Effector memory CD4-positive, alpha-beta T cell (primary cell): ENCODE results near the gene ROBO1.
"Not testable (repeated sequence)": the region's sequence is repeated elsewhere in the genome, so short reads cannot be mapped to it uniquely, and the experiment has no call there.

Experiments
- DNase-seq, 3 donors: peaks; one replicate each; pipeline ENCODE4 v3.0.0-alpha.2; 2020
- H3K27ac ChIP-seq: 2 replicates; pipeline ENCODE4 v1.7.0; 2013; ENCODE audit warnings: mild to moderate bottlenecking, low read length, moderate library complexity; ENCODE audit not compliant: insufficient read depth, poor library complexity, severe bottlenecking
- H3K27me3 ChIP-seq: replicated peaks from 2 replicates; pipeline ENCODE4 v1.7.0; 2013; ENCODE audit warnings: mild to moderate bottlenecking, low read length; ENCODE audit not compliant: insufficient read depth, control insufficient read depth, poor library complexity, severe bottlenecking
- H3K36me3 ChIP-seq: 2 replicates; pipeline ENCODE4 v1.7.0; 2013; ENCODE audit warnings: mild to moderate bottlenecking, low read length, moderate library complexity; ENCODE audit not compliant: control insufficient read depth, insufficient read depth
- H3K4me1 ChIP-seq: 2 replicates; pipeline ENCODE4 v1.7.0; 2013; ENCODE audit warnings: low read length, mild to moderate bottlenecking; ENCODE audit not compliant: control insufficient read depth, insufficient read depth, poor library complexity, severe bottlenecking
- H3K4me3 ChIP-seq: 2 replicates; pipeline ENCODE4 v1.7.0; 2013; ENCODE audit warnings: low read length, low read depth, mild to moderate bottlenecking; ENCODE audit not compliant: insufficient read depth, poor library complexity, severe bottlenecking
- H3K9me3 ChIP-seq: 2 replicates; pipeline ENCODE4 v1.7.0; 2013; ENCODE audit warnings: mild to moderate bottlenecking, low read length, moderate library complexity; ENCODE audit not compliant: control insufficient read depth

The ROBO1 gene

GRCh38 chr3:79317551-79318518 is 450.0 kb downstream of the ROBO1 start:
- no peak for DNase-seq
- no peak overlapping the region for H3K27ac ChIP-seq
- no peaks in the 10 kb centered on the region for H3K4me1 ChIP-seq
- H3K36me3 ChIP-seq: no peaks in the 10 kb centered on the region
- no peak overlapping the region for H3K4me3 ChIP-seq
- no peaks in the 10 kb centered on the region for H3K9me3 ChIP-seq
- H3K27me3 ChIP-seq: no peaks in the 10 kb centered on the region

DNA sequence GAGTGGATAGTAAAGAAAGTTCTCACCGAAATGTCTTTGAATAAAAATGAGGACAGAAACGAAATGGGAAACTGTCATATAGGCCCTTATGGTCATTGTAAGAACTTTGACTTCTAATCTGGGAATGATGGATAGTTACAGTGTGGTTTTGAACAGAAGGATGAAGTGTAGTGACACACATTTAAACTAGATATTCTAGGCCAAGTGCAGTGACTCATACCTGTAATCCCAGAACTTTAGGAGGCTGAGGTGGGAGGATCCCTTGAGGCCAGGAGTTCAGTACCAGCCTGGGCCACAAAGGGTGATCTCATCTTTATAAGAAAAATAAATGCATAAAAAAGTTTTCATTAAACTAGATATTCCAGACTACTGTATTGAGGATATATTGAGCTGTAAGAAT is 452.8 kb downstream of the ROBO1 start:
- Histone ChIP-seq H3K4me3 (no peak overlapping the region), H3K36me3 (no peaks in the 10 kb centered on the region), H3K27me3 (no peaks in the 10 kb centered on the region), H3K27ac (no peak overlapping the region), H3K9me3 (no peaks in the 10 kb centered on the region), H3K4me1 (no peaks in the 10 kb centered on the region)
- DNase-seq: no peak

- Histone ChIP-seq H3K36me3 (no peaks in the 10 kb centered on the region), H3K27ac (no peak overlapping the region), H3K4me1 (no peaks in the 10 kb centered on the region), H3K27me3 (no peaks in the 10 kb centered on the region), H3K9me3 (no peaks in the 10 kb centered on the region), H3K4me3 (no peak overlapping the region)
- DNase-seq: no peak
Observed at GRCh38 chr3:79314544-79314943, 453.3 kb downstream of the ROBO1 start.

DNA sequence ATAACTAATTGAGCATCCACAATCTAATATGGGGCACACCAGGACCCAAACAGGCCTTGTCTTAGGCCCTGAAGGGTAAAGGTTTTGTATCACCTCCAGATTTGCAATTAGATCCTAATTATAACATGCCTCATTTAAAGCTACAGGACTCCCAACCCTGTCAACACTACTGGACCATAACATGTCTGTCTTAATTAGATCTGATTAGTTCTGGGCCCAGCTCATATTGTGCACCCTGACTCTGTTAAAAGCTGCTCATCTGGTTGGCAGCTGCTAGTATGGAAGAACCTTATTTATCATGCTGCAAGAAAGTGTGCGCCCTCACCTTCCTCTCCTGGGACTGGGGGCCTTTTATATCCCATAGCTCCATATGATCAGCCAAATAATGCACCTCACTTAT is 457.8 kb downstream of the ROBO1 start:
- Histone ChIP-seq H3K36me3 (no peaks in the 10 kb centered on the region), H3K27me3 (no peaks in the 10 kb centered on the region), H3K27ac (no peak overlapping the region), H3K4me1 (no peaks in the 10 kb centered on the region), H3K9me3 (no peaks in the 10 kb centered on the region), H3K4me3 (no peak overlapping the region)
- no peak for DNase-seq

GRCh38 chr3:79306934-79307570 is 460.7 kb downstream of the ROBO1 start:
- no peaks in the 10 kb centered on the region for H3K9me3 ChIP-seq
- H3K36me3 ChIP-seq: no peaks in the 10 kb centered on the region
- DNase-seq: no peak
- H3K4me1 ChIP-seq: no peaks in the 10 kb centered on the region
- no peaks in the 10 kb centered on the region for H3K27me3 ChIP-seq
- no peak overlapping the region for H3K4me3 ChIP-seq
- H3K27ac ChIP-seq: no peak overlapping the region

DNA sequence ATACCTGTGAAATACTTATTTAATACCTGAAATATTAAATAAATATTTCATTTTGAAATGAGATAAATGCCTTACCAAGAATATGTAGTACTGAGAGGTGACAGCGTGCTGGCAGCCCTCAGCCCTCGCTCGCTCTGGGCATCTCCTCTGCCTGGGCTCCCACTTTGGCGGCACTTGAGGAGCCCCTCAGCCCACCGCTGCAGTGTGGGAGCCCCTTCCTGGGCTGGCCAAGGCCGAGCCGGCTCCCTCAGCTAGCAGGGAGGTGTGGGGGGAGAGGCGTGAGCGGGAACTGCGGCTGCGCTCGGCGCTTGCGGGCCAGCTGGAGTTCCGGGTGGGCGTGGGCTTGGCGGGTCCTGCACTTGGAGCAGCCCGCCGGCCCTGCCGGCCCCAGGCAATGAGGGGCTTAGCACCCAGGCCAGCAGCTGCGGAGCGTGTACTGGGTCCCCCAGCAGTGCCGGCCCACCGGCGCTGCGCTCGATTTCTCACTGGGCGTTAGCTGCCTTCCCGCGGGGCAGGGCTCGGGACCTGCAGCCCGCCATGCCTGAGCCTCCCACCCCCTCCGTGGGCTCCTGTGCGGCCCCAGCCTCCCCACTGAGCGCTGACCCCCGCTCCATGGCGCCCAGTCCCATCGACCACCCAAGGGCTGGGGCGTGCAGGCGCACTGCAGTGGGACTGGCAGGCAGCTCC is 467.7 kb downstream of the ROBO1 start:
- H3K27me3 ChIP-seq, H3K4me1 ChIP-seq, H3K36me3 ChIP-seq, H3K4me3 ChIP-seq, DNase-seq, H3K9me3 ChIP-seq, H3K27ac ChIP-seq: not testable (repeated sequence)

- Histone ChIP-seq H3K27me3 (no peaks in the 10 kb centered on the region), H3K4me3 (no peak overlapping the region), H3K27ac (no peak overlapping the region), H3K9me3 (no peaks in the 10 kb centered on the region), H3K36me3 (no peaks in the 10 kb centered on the region), H3K4me1 (no peaks in the 10 kb centered on the region)
- no peak for DNase-seq
Observed at GRCh38 chr3:79297245-79297960, 470.4 kb downstream of the ROBO1 start.

DNA sequence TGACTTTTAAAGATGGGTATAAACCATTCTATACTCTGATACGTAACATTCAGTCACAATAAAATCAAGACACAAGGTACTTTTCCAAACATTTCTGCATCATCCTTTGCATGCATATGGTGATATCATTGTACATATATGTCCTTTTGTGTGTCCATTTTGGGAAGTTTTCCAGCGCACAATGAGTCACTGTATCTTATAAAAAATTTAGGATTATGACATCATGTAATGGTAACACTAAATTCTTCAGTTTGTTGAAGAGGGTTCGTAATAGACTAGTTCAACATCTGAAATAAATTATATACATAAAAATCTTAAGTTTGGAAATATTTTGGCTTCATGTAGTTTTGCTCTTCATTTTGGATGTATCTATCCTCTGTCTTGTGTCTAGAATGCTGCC is 480.9 kb downstream of the ROBO1 start:
- no peak overlapping the region for H3K27ac ChIP-seq
- no peaks in the 10 kb centered on the region for H3K36me3 ChIP-seq
- no peaks in the 10 kb centered on the region for H3K27me3 ChIP-seq
- no peaks in the 10 kb centered on the region for H3K4me1 ChIP-seq
- DNase-seq: no peak
- H3K4me3 ChIP-seq: no peak overlapping the region
- no peaks in the 10 kb centered on the region for H3K9me3 ChIP-seq

GRCh38 chr3:79285871-79286270 is 481.9 kb downstream of the ROBO1 start:
- H3K27ac ChIP-seq: no peak overlapping the region
- H3K36me3 ChIP-seq: no peaks in the 10 kb centered on the region
- H3K4me3 ChIP-seq: no peak overlapping the region
- DNase-seq: no peak
- H3K4me1 ChIP-seq: no peaks in the 10 kb centered on the region
- no peaks in the 10 kb centered on the region for H3K27me3 ChIP-seq
- no peaks in the 10 kb centered on the region for H3K9me3 ChIP-seq
